Endodermal cell (in vitro differentiated cells): ENCODE results near the gene CTBP1. TPM values are rescaled to one million over a fixed set of nuclear protein-coding genes. Genes with fewer than 3 reads are reported as not detected.

ENCODE experiments used
- DNase-seq: peaks from one replicate; pipeline ENCODE4 v3.0.0-alpha.2; 2017
- H3K27ac ChIP-seq: 2 replicates; pipeline ENCODE4 v1.5.1; 2013; ENCODE audit warnings: mild to moderate bottlenecking, low read depth, low read length, moderate library complexity
- H3K27me3 ChIP-seq: 2 replicates; pipeline ENCODE4 v1.6.1; 2013; ENCODE audit warnings: mild to moderate bottlenecking, low read length, moderate library complexity; ENCODE audit not compliant: insufficient read depth, control insufficient read depth, poor library complexity, severe bottlenecking
- H3K36me3 ChIP-seq: 2 replicates; pipeline ENCODE4 v1.7.0; 2013; ENCODE audit warnings: mild to moderate bottlenecking, low read length, moderate library complexity; ENCODE audit not compliant: control insufficient read depth, insufficient read depth
- H3K4me1 ChIP-seq: one replicate; pipeline ENCODE4 v1.7.0; 2013; ENCODE audit warnings: low read length; ENCODE audit not compliant: control insufficient read depth, insufficient read depth
- H3K4me3 ChIP-seq: 2 replicates; pipeline ENCODE4 v1.5.1; 2013; ENCODE audit warnings: mild to moderate bottlenecking, low read length, moderate library complexity
- H3K9ac ChIP-seq: 2 replicates; pipeline ENCODE4 v1.6.1; 2013; ENCODE audit warnings: mild to moderate bottlenecking, low read length, moderate library complexity; ENCODE audit not compliant: poor library complexity, severe bottlenecking; ENCODE audit errors: extremely low read depth
- H3K9me3 ChIP-seq: 2 replicates; pipeline ENCODE4 v1.6.1; 2013; ENCODE audit warnings: mild to moderate bottlenecking, low read length, moderate library complexity; ENCODE audit not compliant: control insufficient read depth
- H3K27ac Mint-ChIP-seq: 2 replicates; pipeline ENCODE4 v1.8.0; 2020; ENCODE audit warnings: mixed read lengths
- H3K27me3 Mint-ChIP-seq: 2 replicates; pipeline ENCODE4 v1.8.0; 2021; ENCODE audit warnings: mild to moderate bottlenecking, mixed read lengths; ENCODE audit not compliant: insufficient read depth
- H3K36me3 Mint-ChIP-seq: 2 replicates; pipeline ENCODE4 v1.8.0; 2020; ENCODE audit warnings: low read depth, mixed read lengths
- H3K4me1 Mint-ChIP-seq: 2 replicates; pipeline ENCODE4 v1.8.0; 2020; ENCODE audit warnings: mixed read lengths
- H3K4me3 Mint-ChIP-seq: 2 replicates; pipeline ENCODE4 v1.8.0; 2020; ENCODE audit warnings: mild to moderate bottlenecking, moderate library complexity, mixed read lengths
- H3K9me3 Mint-ChIP-seq: 2 replicates; pipeline ENCODE4 v1.8.0; 2020; ENCODE audit warnings: mild to moderate bottlenecking, mixed read lengths
- WGBS, 2 experiments: methylation state at CpG; one replicate each; pipeline versions ENCODE4 v1.1.5 to v1.1.7; 2013; ENCODE audit warnings: missing lambda C conversion rate in 2 of 2, mixed read lengths in 1 of 2; ENCODE audit not compliant: insufficient coverage in 1 of 2, insufficient read length in 1 of 2; 5-methylcytosine and 5-hydroxymethylcytosine counted together
- total RNA-seq, 2 donors: library from RNA; stranded (reverse); fragmentation: NEBNext Ultra II Directional in 1 of 2; extraction: Animal tissue kit (Norgen Biotek cat#: 25700) in 1 of 2; gene quantifications; 2 replicates in 1 of 2; 3 replicates in 1 of 2; pipeline ENCODE4 v1.2.1, GENCODE V29; 2021
- TF ChIP-seq, protein P1 (sequence below): fragments of 200-600 bp; sonication (generic); conservative IDR thresholded peaks from 2 replicates; pipeline ENCODE4 v1.5.0; 2021; ENCODE audit warnings: antibody characterized with exemption, mild to moderate bottlenecking

CTBP1 gene
- total RNA-seq, 2 donors from 2014 or later: 181 to 189 TPM

DNA sequence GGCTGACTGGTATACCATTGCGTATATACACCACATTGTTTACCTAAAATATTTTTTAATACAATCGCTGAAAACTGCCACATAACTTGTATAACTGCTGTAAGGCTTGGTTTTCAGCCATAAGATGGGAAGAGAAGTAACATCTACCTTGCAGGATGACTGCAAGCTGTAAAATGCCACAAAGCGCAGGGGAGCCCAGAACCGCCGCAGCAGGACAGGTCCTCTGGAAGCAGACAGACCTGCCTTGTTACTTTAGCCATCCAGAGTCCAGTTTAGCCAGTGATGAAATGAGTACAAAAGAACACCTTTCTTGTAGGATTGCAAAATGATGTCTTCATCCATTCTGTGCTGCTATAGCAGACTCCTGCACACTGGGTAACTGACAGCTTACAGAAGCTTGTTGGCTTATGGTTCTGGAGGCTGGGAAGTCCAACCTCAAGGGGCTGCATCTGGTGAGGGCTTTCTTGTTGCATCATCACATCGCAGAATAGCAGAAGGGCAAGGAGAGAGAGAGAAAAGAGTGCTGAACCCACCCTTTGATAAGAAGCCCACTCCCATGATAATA lies 4.1 kb upstream of the CTBP1 start:
- no peak overlapping the region for H3K4me3 Mint-ChIP-seq
- TF ChIP-seq, protein P1, sequence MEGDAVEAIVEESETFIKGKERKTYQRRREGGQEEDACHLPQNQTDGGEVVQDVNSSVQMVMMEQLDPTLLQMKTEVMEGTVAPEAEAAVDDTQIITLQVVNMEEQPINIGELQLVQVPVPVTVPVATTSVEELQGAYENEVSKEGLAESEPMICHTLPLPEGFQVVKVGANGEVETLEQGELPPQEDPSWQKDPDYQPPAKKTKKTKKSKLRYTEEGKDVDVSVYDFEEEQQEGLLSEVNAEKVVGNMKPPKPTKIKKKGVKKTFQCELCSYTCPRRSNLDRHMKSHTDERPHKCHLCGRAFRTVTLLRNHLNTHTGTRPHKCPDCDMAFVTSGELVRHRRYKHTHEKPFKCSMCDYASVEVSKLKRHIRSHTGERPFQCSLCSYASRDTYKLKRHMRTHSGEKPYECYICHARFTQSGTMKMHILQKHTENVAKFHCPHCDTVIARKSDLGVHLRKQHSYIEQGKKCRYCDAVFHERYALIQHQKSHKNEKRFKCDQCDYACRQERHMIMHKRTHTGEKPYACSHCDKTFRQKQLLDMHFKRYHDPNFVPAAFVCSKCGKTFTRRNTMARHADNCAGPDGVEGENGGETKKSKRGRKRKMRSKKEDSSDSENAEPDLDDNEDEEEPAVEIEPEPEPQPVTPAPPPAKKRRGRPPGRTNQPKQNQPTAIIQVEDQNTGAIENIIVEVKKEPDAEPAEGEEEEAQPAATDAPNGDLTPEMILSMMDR: no peak
- Histone ChIP-seq H3K36me3 (peaks cover 24% of the 10 kb centered on the region), H3K4me3 (no peak overlapping the region), H3K9me3 (peaks cover 59% of the 10 kb centered on the region), H3K27me3 (no peaks in the 10 kb centered on the region), H3K9ac (no peak overlapping the region), H3K27ac (no peak overlapping the region), H3K4me1 (no peaks in the 10 kb centered on the region)
- DNase-seq: no peak
- no peak overlapping the region for H3K27ac Mint-ChIP-seq
- WGBS, 2 experiments: 92 to 100% methylated on average over 3 to 6 of the region's 6 CpGs
- H3K36me3 Mint-ChIP-seq: peaks cover 37% of the 10 kb centered on the region
- peaks cover 19% of the 10 kb centered on the region for H3K27me3 Mint-ChIP-seq
- H3K9me3 Mint-ChIP-seq: peaks cover 78% of the 10 kb centered on the region
- no peaks in the 10 kb centered on the region for H3K4me1 Mint-ChIP-seq

GRCh38 chr4:1251773-1252066 lies 2.8 kb upstream of the CTBP1 start:
- Mint-ChIP-seq H3K27ac (no peak overlapping the region), H3K9me3 (peaks cover 67% of the 10 kb centered on the region), H3K27me3 (peaks cover 19% of the 10 kb centered on the region), H3K4me3 (no peak overlapping the region), H3K36me3 (peaks cover 37% of the 10 kb centered on the region), H3K4me1 (peaks cover 5% of the 10 kb centered on the region)
- H3K4me1 ChIP-seq: peaks cover 4% of the 10 kb centered on the region
- peaks cover 51% of the 10 kb centered on the region for H3K9me3 ChIP-seq
- no peaks in the 10 kb centered on the region for H3K27me3 ChIP-seq
- H3K36me3 ChIP-seq: peaks cover 24% of the 10 kb centered on the region
- TF ChIP-seq, protein P1: no peak
- peak overlapping the region; percentile 47 for H3K4me3 ChIP-seq
- no peak overlapping the region for H3K27ac ChIP-seq
- H3K9ac ChIP-seq: no peak overlapping the region
- WGBS, 2 experiments: 93 to 96% methylated on average over 9 to 11 of the region's 11 CpGs
- DNase-seq: no peak

- Histone ChIP-seq H3K9ac (no peak overlapping the region), H3K27ac (no peak overlapping the region), H3K36me3 (peaks cover 24% of the 10 kb centered on the region), H3K4me1 (peaks cover 4% of the 10 kb centered on the region), H3K4me3 (peak overlapping the region; percentile 80), H3K27me3 (no peaks in the 10 kb centered on the region), H3K9me3 (peaks cover 51% of the 10 kb centered on the region)
- Mint-ChIP-seq H3K36me3 (peaks cover 37% of the 10 kb centered on the region), H3K4me1 (peaks cover 9% of the 10 kb centered on the region), H3K9me3 (peaks cover 63% of the 10 kb centered on the region), H3K27me3 (peaks cover 16% of the 10 kb centered on the region), H3K4me3 (peak overlapping the region; percentile 64), H3K27ac (no peak overlapping the region)
- 97% methylated on average over 31 to 33 of the region's 33 CpGs for WGBS, 2 experiments
- TF ChIP-seq, protein P1: no peak
- DNase-seq: no peak
These were observed 2.2 kb upstream of the CTBP1 start for GRCh38 chr4:1250921-1251772.
